Brain microvascular endothelial cell (primary cell): Measurements from ENCODE around the gene STPG2.
"Not testable (repeated sequence)": the region's sequence is repeated elsewhere in the genome, so short reads cannot be mapped to it uniquely, and the experiment has no call there.

Source experiments
- DNase-seq: peaks from one replicate; pipeline ENCODE4 v3.0.0-alpha.2; 2020
- H3K27ac ChIP-seq: fragments of 250-450 bp; sonication (Bioruptor Pico); 2 replicates; pipeline ENCODE4 v1.5.1; 2020; ENCODE audit warnings: mild to moderate bottlenecking, moderate library complexity
- H3K27me3 ChIP-seq: fragments of 250-450 bp; sonication (Bioruptor Pico); replicated peaks from 2 replicates; pipeline ENCODE4 v1.5.1; 2020; ENCODE audit warnings: mild to moderate bottlenecking
- H3K36me3 ChIP-seq: fragments of 250-450 bp; sonication (Bioruptor Pico); replicated peaks from 2 replicates; pipeline ENCODE4 v1.5.1; 2020; ENCODE audit warnings: mild to moderate bottlenecking
- H3K4me3 ChIP-seq: 2 replicates; pipeline ENCODE4 v1.5.1; 2011; ENCODE audit warnings: low read depth, mild to moderate bottlenecking, control low read depth, low read length, moderate library complexity
- in situ Hi-C: cut with HindIII; loops from 2 replicates; pipeline ENCODE4 v1.10.0; 2017; ENCODE audit warnings: low sequenced_read_pairs, low pct_ligation_motif_present
- TF ChIP-seq, protein P1 (sequence below): IDR thresholded peaks from 2 replicates; pipeline ENCODE4 v1.5.1; 2011; ENCODE audit warnings: low read depth, mild to moderate bottlenecking, moderate library complexity, low read length, control low read depth, inconsistent platforms; ENCODE audit errors: missing control alignments

STPG2 gene

DNA sequence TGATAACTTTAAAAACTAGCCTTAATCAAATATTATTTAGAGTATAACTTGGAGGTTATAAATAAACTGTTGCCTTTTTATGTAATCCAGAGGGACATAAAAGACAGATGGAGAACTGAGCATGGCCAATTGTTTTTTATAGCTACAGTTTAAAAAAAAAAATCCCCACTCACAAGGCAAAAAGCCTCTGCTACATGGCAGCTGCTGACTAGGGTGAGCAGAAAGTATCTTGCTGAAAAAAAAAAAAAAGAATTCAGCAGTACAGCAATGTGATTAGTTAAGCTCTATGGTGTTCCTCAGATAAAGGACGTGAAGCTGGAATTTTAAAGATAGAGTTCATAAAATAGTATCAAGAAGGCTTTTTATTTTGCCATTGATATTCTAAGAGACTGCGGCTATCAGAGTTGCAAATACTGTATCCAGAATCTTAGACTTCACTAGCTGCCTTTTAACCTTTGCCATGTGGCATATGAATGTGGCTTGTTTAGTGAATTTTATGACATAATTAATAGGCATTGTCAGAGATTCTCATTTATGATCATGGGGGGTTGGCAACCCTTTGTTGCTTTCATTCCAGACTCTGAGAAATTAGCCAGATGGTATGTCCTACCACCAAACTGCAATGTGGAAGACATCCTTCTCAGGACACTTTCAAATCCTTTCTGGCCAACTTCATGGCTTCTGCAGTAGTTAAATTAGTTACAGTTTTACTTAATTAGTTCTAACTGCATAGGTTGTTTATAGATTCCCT lies 498.0 kb downstream of the STPG2 start:
- no peak overlapping the region for H3K4me3 ChIP-seq
- no peak overlapping the region for H3K27ac ChIP-seq
- H3K27me3 ChIP-seq, result no peaks in the 10 kb centered on the region
- in situ Hi-C loops, result no loop called here
- TF ChIP-seq, protein P1, sequence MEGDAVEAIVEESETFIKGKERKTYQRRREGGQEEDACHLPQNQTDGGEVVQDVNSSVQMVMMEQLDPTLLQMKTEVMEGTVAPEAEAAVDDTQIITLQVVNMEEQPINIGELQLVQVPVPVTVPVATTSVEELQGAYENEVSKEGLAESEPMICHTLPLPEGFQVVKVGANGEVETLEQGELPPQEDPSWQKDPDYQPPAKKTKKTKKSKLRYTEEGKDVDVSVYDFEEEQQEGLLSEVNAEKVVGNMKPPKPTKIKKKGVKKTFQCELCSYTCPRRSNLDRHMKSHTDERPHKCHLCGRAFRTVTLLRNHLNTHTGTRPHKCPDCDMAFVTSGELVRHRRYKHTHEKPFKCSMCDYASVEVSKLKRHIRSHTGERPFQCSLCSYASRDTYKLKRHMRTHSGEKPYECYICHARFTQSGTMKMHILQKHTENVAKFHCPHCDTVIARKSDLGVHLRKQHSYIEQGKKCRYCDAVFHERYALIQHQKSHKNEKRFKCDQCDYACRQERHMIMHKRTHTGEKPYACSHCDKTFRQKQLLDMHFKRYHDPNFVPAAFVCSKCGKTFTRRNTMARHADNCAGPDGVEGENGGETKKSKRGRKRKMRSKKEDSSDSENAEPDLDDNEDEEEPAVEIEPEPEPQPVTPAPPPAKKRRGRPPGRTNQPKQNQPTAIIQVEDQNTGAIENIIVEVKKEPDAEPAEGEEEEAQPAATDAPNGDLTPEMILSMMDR, result no peak
- DNase-seq, result no peak
- no peaks in the 10 kb centered on the region for H3K36me3 ChIP-seq

DNA sequence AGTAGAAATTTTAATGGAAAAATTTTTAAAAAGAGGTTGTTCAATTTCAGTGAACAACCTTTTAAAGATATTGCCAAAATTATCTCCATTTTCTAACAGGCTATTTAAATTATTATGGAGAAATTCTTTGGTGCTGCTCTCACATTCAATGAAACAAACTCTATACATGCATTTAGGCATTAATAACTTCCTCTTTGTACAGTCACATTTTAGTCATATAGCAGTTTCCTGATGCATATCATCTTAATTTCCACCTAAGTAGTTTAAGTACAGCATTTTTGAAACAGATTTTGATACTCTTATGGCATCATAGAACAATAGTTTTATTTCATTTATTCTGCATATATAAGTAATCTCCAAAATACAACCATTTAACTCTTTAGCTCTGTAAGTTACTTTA lies 500.1 kb downstream of the STPG2 start:
- H3K36me3 ChIP-seq, result no peaks in the 10 kb centered on the region
- no peak overlapping the region for H3K4me3 ChIP-seq
- TF ChIP-seq, protein P1, result no peak
- no peak overlapping the region for H3K27ac ChIP-seq
- H3K27me3 ChIP-seq, result no peaks in the 10 kb centered on the region
- no peak for DNase-seq
- in situ Hi-C loops, result no loop called here

DNA sequence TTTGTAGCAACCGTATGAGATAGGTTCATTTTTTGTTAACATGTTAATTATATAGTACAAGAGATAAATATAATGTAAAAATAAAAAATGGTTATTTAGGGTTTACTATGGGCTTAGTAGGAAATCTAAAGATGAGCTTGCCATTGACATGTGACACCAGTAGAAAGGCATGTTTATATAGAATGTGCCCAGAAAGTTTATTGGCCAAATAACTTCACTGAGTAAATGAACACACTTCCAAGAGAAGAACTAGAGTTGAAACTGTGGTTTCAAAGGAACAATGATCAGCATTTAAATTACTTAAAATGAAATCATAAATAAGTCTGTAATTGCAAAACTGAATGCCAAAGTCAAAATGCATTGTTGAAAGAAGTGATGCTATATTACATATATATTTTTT lies 503.3 kb downstream of the STPG2 start:
- Histone ChIP-seq H3K4me3 (no peak overlapping the region), H3K36me3 (no peaks in the 10 kb centered on the region), H3K27ac (no peak overlapping the region), H3K27me3 (no peaks in the 10 kb centered on the region)
- TF ChIP-seq, protein P1, result no peak
- DNase-seq, result no peak
- in situ Hi-C loops, result no loop called here

DNA sequence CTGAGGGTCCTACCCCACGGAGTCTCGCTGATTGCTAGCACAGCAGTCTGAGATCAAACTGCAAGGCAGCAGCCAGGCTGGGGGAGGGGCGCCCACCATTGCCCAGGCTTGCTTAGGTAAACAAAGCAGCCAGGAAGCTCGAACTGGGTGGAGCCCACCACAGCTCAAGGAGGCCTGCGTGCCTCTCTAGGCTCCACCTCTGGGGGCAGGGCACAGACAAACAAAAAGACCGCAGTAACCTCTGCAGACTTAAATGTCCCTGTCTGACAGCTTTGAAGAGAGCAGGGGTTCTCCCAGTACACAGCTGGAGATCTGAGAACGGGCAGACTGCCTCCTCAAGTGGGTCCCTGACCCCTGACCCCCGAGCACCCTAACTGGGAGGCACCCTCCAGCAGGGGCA lies 509.4 kb downstream of the STPG2 start:
- H3K36me3 ChIP-seq, H3K27ac ChIP-seq, H3K4me3 ChIP-seq, H3K27me3 ChIP-seq, DNase-seq, in situ Hi-C loops: not testable (repeated sequence)

DNA sequence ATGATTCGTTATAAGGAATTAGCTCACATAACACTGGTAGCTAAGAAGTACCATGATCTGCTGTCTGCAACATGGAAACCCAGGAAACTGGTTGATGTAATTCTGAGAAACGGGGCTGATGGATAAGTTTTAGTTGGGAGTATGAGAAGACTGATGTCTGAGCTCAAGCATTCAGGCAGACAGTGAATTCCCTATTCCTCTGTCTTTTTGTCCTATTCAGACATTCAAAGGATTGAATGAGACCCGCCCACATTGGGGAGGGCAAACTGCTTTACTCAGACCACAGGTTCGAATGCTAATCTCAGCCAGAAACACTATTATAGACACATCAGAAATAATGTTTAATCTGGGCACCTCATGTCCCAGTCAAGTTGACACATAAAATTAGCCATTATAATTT lies 515.5 kb downstream of the STPG2 start:
- Histone ChIP-seq H3K27me3 (no peaks in the 10 kb centered on the region), H3K4me3 (no peak overlapping the region), H3K36me3 (no peaks in the 10 kb centered on the region), H3K27ac (no peak overlapping the region)
- TF ChIP-seq, protein P1, result no peak
- no peak for DNase-seq
- in situ Hi-C loops, result no loop called here

DNA sequence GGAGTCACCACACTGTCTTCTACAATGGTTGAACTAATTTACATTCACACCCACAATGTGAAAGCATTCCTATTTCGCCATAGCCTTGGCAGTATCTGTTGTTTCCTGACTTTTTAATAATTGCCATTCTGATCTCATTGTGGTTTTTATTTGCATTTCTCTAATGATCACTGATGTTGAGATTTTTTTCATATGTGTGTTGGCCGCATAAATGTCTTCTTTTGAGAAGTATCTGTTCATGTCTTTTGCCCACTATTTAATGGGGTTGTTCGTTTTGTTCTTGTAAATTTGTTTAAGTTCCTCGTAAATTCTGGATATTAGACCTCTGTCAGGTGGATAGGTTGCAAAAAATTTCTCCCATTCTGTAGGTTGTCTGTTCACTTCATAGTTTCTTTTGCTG lies 519.1 kb downstream of the STPG2 start:
- TF ChIP-seq, protein P1, result no peak
- no peak for DNase-seq
- Histone ChIP-seq H3K36me3 (no peaks in the 10 kb centered on the region), H3K4me3 (no peak overlapping the region), H3K27ac (no peak overlapping the region), H3K27me3 (no peaks in the 10 kb centered on the region)
- in situ Hi-C loops, result no loop called here
